ENCODE results near the gene TMPRSS4.

- TF ChIP-seq CTCF (IDR thresholded peaks at IDR 0.05) (no peak), POLR2A (IDR thresholded peaks at IDR 0.05) (no peak)
Observed at GRCh38 chr11:118111744-118112035, 34.8 kb downstream of the TMPRSS4 start.

All from testis (tissue), 2 donors.